ENCODE results near the gene ARGLU1. TPM values are rescaled to one million over a fixed set of nuclear protein-coding genes. Genes with fewer than 3 reads are reported as not detected.

The ARGLU1 gene
- polyA plus RNA-seq, 1 experiment = 25.6 TPM

DNA sequence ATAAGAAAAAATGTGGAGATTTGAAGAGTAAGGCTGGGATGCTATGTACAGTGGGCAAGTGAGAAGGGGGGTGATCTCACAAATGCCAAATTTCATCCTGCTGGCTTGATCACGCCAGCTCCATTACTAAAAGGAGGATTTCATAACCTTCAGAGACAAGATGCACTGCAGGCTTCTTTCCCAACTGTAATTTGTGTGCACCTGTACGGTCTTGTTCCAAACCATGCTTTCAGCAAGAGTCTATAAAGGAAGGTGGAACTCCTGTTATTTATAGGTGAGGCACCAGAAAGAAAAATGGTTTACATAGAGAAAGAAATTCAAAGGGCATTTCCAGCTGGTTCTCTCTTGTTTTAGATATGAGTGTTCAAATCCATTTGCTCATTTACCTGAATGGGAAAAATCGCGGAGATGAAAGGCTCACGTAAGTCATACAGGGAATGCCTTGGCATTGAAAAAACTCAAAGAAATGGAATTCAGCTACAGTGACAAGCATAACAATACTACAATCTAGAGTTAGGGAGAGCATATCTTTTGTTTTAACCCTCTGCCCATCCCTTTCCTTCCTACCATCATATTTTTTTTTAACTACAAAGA, 45.7 kb downstream of the ARGLU1 start:
- no peak overlapping the region for H3K4me3 ChIP-seq (ENCODE audit: low read depth, low read length)
- TF ChIP-seq, protein P1, sequence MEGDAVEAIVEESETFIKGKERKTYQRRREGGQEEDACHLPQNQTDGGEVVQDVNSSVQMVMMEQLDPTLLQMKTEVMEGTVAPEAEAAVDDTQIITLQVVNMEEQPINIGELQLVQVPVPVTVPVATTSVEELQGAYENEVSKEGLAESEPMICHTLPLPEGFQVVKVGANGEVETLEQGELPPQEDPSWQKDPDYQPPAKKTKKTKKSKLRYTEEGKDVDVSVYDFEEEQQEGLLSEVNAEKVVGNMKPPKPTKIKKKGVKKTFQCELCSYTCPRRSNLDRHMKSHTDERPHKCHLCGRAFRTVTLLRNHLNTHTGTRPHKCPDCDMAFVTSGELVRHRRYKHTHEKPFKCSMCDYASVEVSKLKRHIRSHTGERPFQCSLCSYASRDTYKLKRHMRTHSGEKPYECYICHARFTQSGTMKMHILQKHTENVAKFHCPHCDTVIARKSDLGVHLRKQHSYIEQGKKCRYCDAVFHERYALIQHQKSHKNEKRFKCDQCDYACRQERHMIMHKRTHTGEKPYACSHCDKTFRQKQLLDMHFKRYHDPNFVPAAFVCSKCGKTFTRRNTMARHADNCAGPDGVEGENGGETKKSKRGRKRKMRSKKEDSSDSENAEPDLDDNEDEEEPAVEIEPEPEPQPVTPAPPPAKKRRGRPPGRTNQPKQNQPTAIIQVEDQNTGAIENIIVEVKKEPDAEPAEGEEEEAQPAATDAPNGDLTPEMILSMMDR (IDR thresholded peaks at IDR 0.05; ENCODE audit: insufficient read depth, low read depth, low read length) = no peak
- CTCF ChIA-PET = interaction anchor here (1.3 kb wide), 1 partner anchor 1112 kb away, joined by 6 read pairs; no protein-coding TSS in a partner anchor
- no peaks in the 10 kb centered on the region for H3K27me3 ChIP-seq (ENCODE audit: control insufficient read depth, insufficient read depth, low read length)
- no peak for DNase-seq (ENCODE audit: low read depth)
- POLR2A ChIA-PET = no interaction called here
- no peaks in the 10 kb centered on the region for H3K36me3 ChIP-seq (ENCODE audit: control insufficient read depth, insufficient read depth, low read length)

GRCh38 chr13:106521095-106521799, 46.7 kb downstream of the ARGLU1 start:
- TF ChIP-seq, protein P1 (IDR thresholded peaks at IDR 0.05; ENCODE audit: insufficient read depth, low read depth, low read length) = no peak

DNA sequence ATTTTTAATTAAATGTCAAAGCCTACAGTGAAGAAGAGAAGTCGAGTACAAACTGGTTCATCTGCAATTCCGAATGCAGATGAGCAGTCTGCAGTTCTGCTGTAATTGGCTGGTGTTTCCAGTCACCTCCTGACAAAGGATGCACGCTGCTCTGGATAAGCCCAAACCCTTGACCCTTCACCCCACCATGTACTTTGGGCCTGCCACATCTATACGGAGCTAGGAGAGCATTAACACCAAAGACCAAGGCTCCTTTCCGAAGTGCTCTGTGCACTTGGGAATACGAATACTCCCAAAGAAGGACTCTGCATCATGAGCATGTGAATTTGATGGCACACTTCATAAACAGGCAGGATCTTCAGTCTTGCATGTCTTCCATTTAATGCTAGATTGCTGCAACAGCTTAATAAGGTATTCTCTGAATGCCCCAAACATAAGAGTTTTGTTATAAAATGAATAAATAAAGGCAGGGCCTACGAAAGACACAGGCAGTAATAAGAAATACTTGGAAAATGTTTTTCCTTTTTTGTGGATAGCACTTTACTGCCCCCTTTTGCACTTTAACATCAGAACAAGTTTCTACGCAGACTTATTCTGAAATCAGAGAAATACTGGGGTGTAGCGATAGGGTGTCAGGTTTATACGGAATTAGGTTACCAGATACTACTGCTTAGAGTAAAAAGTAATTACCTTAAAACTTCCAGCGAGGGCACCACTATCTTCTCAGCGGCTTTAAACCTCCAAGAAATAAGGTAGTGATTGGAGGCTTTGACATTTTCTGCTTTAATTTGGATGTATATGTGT, 47.5 kb downstream of the ARGLU1 start:
- H3K27me3 ChIP-seq (ENCODE audit: control insufficient read depth, insufficient read depth, low read length) = no peaks in the 10 kb centered on the region
- ChIA-PET POLR2A (no interaction called here), CTCF (interaction anchor here (1.0 to 1.3 kb wide), 2 partner anchors 432 to 1110 kb away, joined by 3 to 6 read pairs; no protein-coding TSS in a partner anchor)
- TF ChIP-seq, protein P1 (IDR thresholded peaks at IDR 0.05; ENCODE audit: insufficient read depth, low read depth, low read length) = peak; percentile 58
- DNase-seq (ENCODE audit: low read depth) = no peak
- H3K36me3 ChIP-seq (ENCODE audit: control insufficient read depth, insufficient read depth, low read length) = no peaks in the 10 kb centered on the region
- H3K4me3 ChIP-seq (ENCODE audit: low read depth, low read length) = no peak overlapping the region

More at GRCh38 chr13:106521095-106521799, 46.7 kb downstream of the ARGLU1 start:
- Histone ChIP-seq H3K36me3 (ENCODE audit: control insufficient read depth, insufficient read depth, low read length) (no peaks in the 10 kb centered on the region), H3K4me3 (ENCODE audit: low read depth, low read length) (no peak overlapping the region), H3K27me3 (ENCODE audit: control insufficient read depth, insufficient read depth, low read length) (no peaks in the 10 kb centered on the region)
- POLR2A ChIA-PET = interaction anchor here (0.6 kb wide), 1 partner anchor 394 kb away, joined by 7 read pairs; no protein-coding TSS in a partner anchor
- CTCF ChIA-PET = interaction anchor here (1.3 kb wide), 1 partner anchor 1111 kb away, joined by 6 read pairs; no protein-coding TSS in a partner anchor
- no peak for DNase-seq (ENCODE audit: low read depth)

DNA sequence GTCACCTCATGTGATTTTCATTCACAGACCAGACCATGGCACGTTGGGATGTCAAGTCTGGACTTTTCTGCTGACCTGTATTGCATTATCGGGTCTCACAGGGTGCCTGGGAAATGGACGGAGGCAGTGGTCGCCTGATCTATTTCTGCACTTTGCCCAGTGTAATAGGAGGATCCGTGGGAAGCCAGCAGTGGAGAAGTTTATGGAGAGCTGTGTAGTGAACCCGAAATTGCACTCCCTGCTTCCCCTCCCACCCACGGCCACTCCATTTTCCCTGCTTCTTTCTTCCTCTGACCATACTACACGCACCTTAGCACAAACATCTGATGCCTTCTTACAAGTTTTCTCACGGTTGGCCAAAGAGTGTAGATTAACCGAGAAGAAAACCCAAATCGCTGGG, 49.4 kb downstream of the ARGLU1 start:
- no peaks in the 10 kb centered on the region for H3K36me3 ChIP-seq (ENCODE audit: control insufficient read depth, insufficient read depth, low read length)
- H3K4me3 ChIP-seq (ENCODE audit: low read depth, low read length) = no peak overlapping the region
- TF ChIP-seq, protein P1 (IDR thresholded peaks at IDR 0.05; ENCODE audit: insufficient read depth, low read depth, low read length) = no peak
- ChIA-PET CTCF (no interaction called here), POLR2A (no interaction called here)
- no peak for DNase-seq (ENCODE audit: low read depth)
- H3K27me3 ChIP-seq (ENCODE audit: control insufficient read depth, insufficient read depth, low read length) = no peaks in the 10 kb centered on the region
